PC-3 (cell line): ENCODE data around the gene PGS1. TPM values are rescaled to one million over a fixed set of nuclear protein-coding genes. Genes with fewer than 3 reads are reported as not detected.

Experiments used
- ATAC-seq: fragments of 200-7000 bp; cut with Tn5 transposase; 2 replicates; pipeline ENCODE4 v1.9.1; 2020; ENCODE audit warnings: mild to moderate bottlenecking, moderate library complexity
- BruUV-seq: library from RNA; stranded (reverse); fragments of 400-500 nt; replicated peaks from 2 replicates; lab custom pipeline; 2021; lab: Mats Ljungman, UMichigan
- CTCF ChIA-PET: fragments of 300-600 bp; sonication (Branson Sonifier 250); formaldehyde crosslinking; loops from one replicate; lab custom pipeline; 2022; ENCODE audit warnings: antibody characterized with exemption; lab: Charles Lee
- POLR2A ChIA-PET: fragments of 300-600 bp; sonication (Branson Sonifier 250); formaldehyde crosslinking; loops from one replicate; lab custom pipeline; 2022; ENCODE audit warnings: antibody characterized with exemption; ENCODE audit not compliant: unreplicated experiment; lab: Charles Lee
- DNase-seq: peaks from one replicate; pipeline ENCODE4 v3.0.0-alpha.2; 2015
- H2AFZ ChIP-seq: fragments of 300-600 bp; sonication (generic); 2 replicates; pipeline ENCODE4 v1.6.0; 2016; ENCODE audit warnings: antibody characterized with exemption, low read length
- H3F3A ChIP-seq: fragments of 300-600 bp; sonication (generic); one replicate; pipeline ENCODE4 v1.6.0; 2017; ENCODE audit warnings: antibody characterized with exemption, low read length, control low read depth, mild to moderate bottlenecking; ENCODE audit not compliant: unreplicated experiment
- H3K27ac ChIP-seq: fragments of 300-600 bp; sonication (generic); 2 replicates; pipeline ENCODE4 v1.5.1; 2016; ENCODE audit warnings: mild to moderate bottlenecking, low read length
- H3K27me3 ChIP-seq: fragments of 300-600 bp; sonication (generic); 2 replicates; pipeline ENCODE4 v1.6.1; 2016; ENCODE audit warnings: low read length, mixed read lengths
- H3K36me3 ChIP-seq: fragments of 300-600 bp; sonication (generic); 2 replicates; pipeline ENCODE4 v1.6.1; 2016; ENCODE audit warnings: low read depth, mixed run types, low read length, mixed read lengths
- H3K4me1 ChIP-seq: fragments of 300-600 bp; sonication (generic); 2 replicates; pipeline ENCODE4 v1.5.1; 2016; ENCODE audit warnings: low read length; ENCODE audit not compliant: insufficient read depth
- H3K4me2 ChIP-seq: fragments of 300-600 bp; sonication (generic); 2 replicates; pipeline ENCODE4 v1.6.0; 2016; ENCODE audit warnings: low read length
- H3K4me3 ChIP-seq: fragments of 300-600 bp; sonication (generic); 2 replicates; pipeline ENCODE4 v1.5.1; 2016; ENCODE audit warnings: mild to moderate bottlenecking, low read length, mixed read lengths
- H3K79me2 ChIP-seq: fragments of 300-600 bp; sonication (generic); 2 replicates; pipeline ENCODE4 v1.6.1; 2017; ENCODE audit warnings: low read length, mixed read lengths
- H3K9ac ChIP-seq: fragments of 300-600 bp; sonication (generic); 2 replicates; pipeline ENCODE4 v1.6.0; 2016; ENCODE audit warnings: mild to moderate bottlenecking, low read length
- H3K9me2 ChIP-seq: fragments of 300-600 bp; sonication (generic); replicated peaks from 2 replicates; pipeline ENCODE4 v1.6.1; 2016; ENCODE audit warnings: mixed run types, low read length, mixed read lengths
- H3K9me3 ChIP-seq: fragments of 300-600 bp; sonication (generic); 2 replicates; pipeline ENCODE4 v1.6.1; 2016; ENCODE audit warnings: low read length, mixed read lengths
- H4K20me1 ChIP-seq: fragments of 300-600 bp; sonication (generic); 2 replicates; pipeline ENCODE4 v1.6.1; 2016; ENCODE audit warnings: low read length, mixed read lengths
- EZH2 ChIP-seq: fragments of 300-600 bp; sonication (generic); IDR thresholded peaks from one replicate; pipeline ENCODE4 v1.6.1; 2017; ENCODE audit warnings: antibody characterized with exemption, mild to moderate bottlenecking, low read length; ENCODE audit not compliant: unreplicated experiment
- EZH2phosphoT487 ChIP-seq: fragments of 300-600 bp; sonication (generic); IDR thresholded peaks from 2 replicates; pipeline ENCODE4 v1.6.1; 2018; ENCODE audit warnings: mild to moderate bottlenecking, antibody characterized with exemption, low read length, borderline replicate concordance
- intact Hi-C: fragments of 100-400 bp; cut with micrococcal nuclease; formaldehyde crosslinking; loops from 2 replicates; pipeline ENCODE4 v1.9.0; 2023
- total RNA-seq: library from RNA; depleted of rRNA; stranded (reverse); fragments of >200 nt; gene quantifications from 2 replicates; pipeline ENCODE4 v1.2.3, GENCODE V29; 2014
- TF ChIP-seq, protein P1 (sequence below): fragments of 300-600 bp; sonication (generic); conservative IDR thresholded peaks from 2 replicates; pipeline ENCODE4 v1.5.1; 2017; ENCODE audit warnings: antibody characterized with exemption, low read depth, mild to moderate bottlenecking, low read length

Gene PGS1
- total RNA-seq, 1 experiment from 2014 or later: 47.0 TPM

- TF ChIP-seq, protein P1, sequence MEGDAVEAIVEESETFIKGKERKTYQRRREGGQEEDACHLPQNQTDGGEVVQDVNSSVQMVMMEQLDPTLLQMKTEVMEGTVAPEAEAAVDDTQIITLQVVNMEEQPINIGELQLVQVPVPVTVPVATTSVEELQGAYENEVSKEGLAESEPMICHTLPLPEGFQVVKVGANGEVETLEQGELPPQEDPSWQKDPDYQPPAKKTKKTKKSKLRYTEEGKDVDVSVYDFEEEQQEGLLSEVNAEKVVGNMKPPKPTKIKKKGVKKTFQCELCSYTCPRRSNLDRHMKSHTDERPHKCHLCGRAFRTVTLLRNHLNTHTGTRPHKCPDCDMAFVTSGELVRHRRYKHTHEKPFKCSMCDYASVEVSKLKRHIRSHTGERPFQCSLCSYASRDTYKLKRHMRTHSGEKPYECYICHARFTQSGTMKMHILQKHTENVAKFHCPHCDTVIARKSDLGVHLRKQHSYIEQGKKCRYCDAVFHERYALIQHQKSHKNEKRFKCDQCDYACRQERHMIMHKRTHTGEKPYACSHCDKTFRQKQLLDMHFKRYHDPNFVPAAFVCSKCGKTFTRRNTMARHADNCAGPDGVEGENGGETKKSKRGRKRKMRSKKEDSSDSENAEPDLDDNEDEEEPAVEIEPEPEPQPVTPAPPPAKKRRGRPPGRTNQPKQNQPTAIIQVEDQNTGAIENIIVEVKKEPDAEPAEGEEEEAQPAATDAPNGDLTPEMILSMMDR: no peak
- TF ChIP-seq EZH2 (no peak), EZH2phosphoT487 (no peak)
- no peaks in the 10 kb centered on the region for H3K4me1 ChIP-seq
- H3K27me3 ChIP-seq: no peaks in the 10 kb centered on the region
- ChIA-PET POLR2A (no interaction called here), CTCF (interaction anchor here (0.6 kb wide), 1 partner anchor 125 kb away, joined by 7 read pairs; no protein-coding TSS in a partner anchor)
- peaks cover 3% of the 10 kb centered on the region for H3F3A ChIP-seq
- H3K4me2 ChIP-seq: no peak overlapping the region
- H3K9me2 ChIP-seq: no peaks in the 10 kb centered on the region
- peaks cover 10% of the 10 kb centered on the region; the same call in 1 of the 2 replicates for H3K79me2 ChIP-seq
- H3K36me3 ChIP-seq: peaks cover 24% of the 10 kb centered on the region; the same call in 1 of the 2 replicates
- H2AFZ ChIP-seq: no peak overlapping the region
- H3K9ac ChIP-seq: no peak overlapping the region
- ATAC-seq (no peak), DNase-seq (no peak)
- intact Hi-C loops: no loop called here
- H3K4me3 ChIP-seq: no peak overlapping the region
- H3K9me3 ChIP-seq: no peaks in the 10 kb centered on the region
- H4K20me1 ChIP-seq: no peaks in the 10 kb centered on the region
- BruUV-seq: no TSS peak
- H3K27ac ChIP-seq: no peak overlapping the region
Measured at GRCh38 chr17:78417531-78417909, 39.1 kb downstream of the PGS1 start.

DNA sequence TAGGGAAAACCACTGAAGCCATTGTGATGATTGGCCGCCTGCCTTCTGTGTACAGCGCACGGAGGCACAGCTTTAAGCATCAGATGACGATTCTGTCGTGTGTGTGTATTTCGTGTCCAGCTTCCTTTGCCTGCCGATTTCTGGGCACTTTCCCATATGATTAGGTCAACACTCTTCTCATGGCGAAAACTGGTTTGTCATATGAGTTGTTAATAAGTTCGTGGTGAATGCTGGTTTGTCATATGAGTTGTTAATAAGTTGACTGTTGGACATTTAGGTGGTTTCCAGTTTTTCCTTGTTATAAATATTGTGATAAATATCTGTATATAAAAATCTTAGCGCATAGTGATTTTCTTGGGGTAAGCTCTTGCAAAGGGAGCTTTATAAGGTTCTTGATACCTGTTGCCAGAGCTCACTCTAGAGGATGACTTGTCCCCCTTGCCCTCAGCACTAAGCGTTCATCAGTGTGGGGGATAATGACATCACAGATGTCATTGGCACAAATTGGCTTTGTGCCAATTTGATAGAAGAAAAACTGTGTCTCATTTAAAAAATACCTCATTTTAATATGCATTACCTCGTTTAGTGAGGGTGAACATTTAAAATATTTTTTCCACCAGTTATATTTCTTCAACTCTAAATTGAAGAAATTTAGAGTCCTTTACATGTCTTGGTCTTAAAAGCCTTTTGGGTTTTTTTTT, 40.0 kb downstream of the PGS1 start:
- no peaks in the 10 kb centered on the region for H4K20me1 ChIP-seq
- H3K9ac ChIP-seq: no peak overlapping the region
- POLR2A ChIA-PET: no interaction called here
- H3F3A ChIP-seq: peaks cover 3% of the 10 kb centered on the region
- DNase-seq (no peak), ATAC-seq (no peak)
- no TSS peak for BruUV-seq
- no peak overlapping the region for H3K4me3 ChIP-seq
- H3K4me2 ChIP-seq: no peak overlapping the region
- no peaks in the 10 kb centered on the region for H3K4me1 ChIP-seq
- intact Hi-C loops: no loop called here
- H3K36me3 ChIP-seq: peaks cover 22% of the 10 kb centered on the region; the same call in 1 of the 2 replicates
- TF ChIP-seq EZH2 (no peak), EZH2phosphoT487 (no peak)
- TF ChIP-seq, protein P1: no peak
- 0 out of 2 replicates have a peak, but pooled peaks cover 4% of the 10 kb centered on the region for H3K79me2 ChIP-seq
- CTCF ChIA-PET: interaction anchor here (0.6 kb wide), 2 partner anchors 55 to 126 kb away, joined by 3 to 7 read pairs; no protein-coding TSS in a partner anchor
- no peak overlapping the region for H2AFZ ChIP-seq
- no peaks in the 10 kb centered on the region for H3K9me3 ChIP-seq
- H3K27me3 ChIP-seq: no peaks in the 10 kb centered on the region
- H3K27ac ChIP-seq: no peak overlapping the region
- no peaks in the 10 kb centered on the region for H3K9me2 ChIP-seq
